GM13976 (cell line): ENCODE measurements around the gene TNFRSF19.

Experiments
- DNase-seq: peaks from one replicate; pipeline ENCODE4 v3.0.0; 2012; ENCODE audit warnings: low spot score
- CTCF ChIP-seq: IDR thresholded peaks from 2 replicates; pipeline ENCODE4 v1.5.1; 2012; ENCODE audit warnings: borderline replicate concordance, mild to moderate bottlenecking; ENCODE audit not compliant: insufficient read depth; ENCODE audit errors: extremely low read depth, missing control alignments, control extremely low read depth
- in situ Hi-C: fragments of 300-500 bp; cut with MboI; formaldehyde crosslinking; loops from one replicate; pipeline ENCODE4 v1.12.0; 2022; ENCODE audit warnings: low sequenced_read_pairs, mixed read lengths, inconsistent platforms; ENCODE audit not compliant: unreplicated experiment

The TNFRSF19 gene

GRCh38 chr13:23705583-23705982 lies 135.4 kb downstream of the TNFRSF19 start:
- no peak for TF ChIP-seq CTCF
- in situ Hi-C loops: no loop called here
- no peak for DNase-seq

GRCh38 chr13:23707674-23708073 lies 137.5 kb downstream of the TNFRSF19 start:
- in situ Hi-C loops: no loop called here
- DNase-seq: no peak
- no peak for TF ChIP-seq CTCF

GRCh38 chr13:23709536-23709935 lies 139.3 kb downstream of the TNFRSF19 start:
- in situ Hi-C loops: no loop called here
- DNase-seq: no peak
- TF ChIP-seq CTCF: peak; percentile 17

GRCh38 chr13:23710366-23710765 lies 140.2 kb downstream of the TNFRSF19 start:
- no peak for TF ChIP-seq CTCF
- in situ Hi-C loops: no loop called here
- no peak for DNase-seq

- no peak for TF ChIP-seq CTCF
- DNase-seq: no peak
- in situ Hi-C loops: no loop called here
Measured at GRCh38 chr13:23711355-23711754, 141.1 kb downstream of the TNFRSF19 start.

GRCh38 chr13:23714672-23715071 lies 144.5 kb downstream of the TNFRSF19 start:
- no peak for TF ChIP-seq CTCF
- in situ Hi-C loops: no loop called here
- DNase-seq: no peak
